Vagina (tissue), 2 donors: Measurements from ENCODE around the gene HAAO.

ENCODE experiments used
- POLR2A ChIP-seq, 2 donors: fragments of 450-650 bp; IDR thresholded peaks; one replicate each; pipeline ENCODE4 v1.6.1; 2017; ENCODE audit warnings: antibody characterized with exemption in 2 of 2, mild to moderate bottlenecking in 2 of 2, moderate library complexity in 2 of 2
- POLR2AphosphoS5 ChIP-seq, 2 donors: sonication (generic); formaldehyde crosslinking; IDR thresholded peaks; one replicate each; pipeline ENCODE4 v1.9.0; 2017; ENCODE audit warnings: antibody characterized with exemption in 2 of 2, mild to moderate bottlenecking in 2 of 2, low read depth in 1 of 2; ENCODE audit not compliant: insufficient read depth in 1 of 2
- TF ChIP-seq, protein P1 (sequence below), 3 experiments: fragments of 450-650 bp in 2 of 3; fragments of 200-600 bp in 1 of 3; sonication (generic) in 1 of 3; IDR thresholded peaks; one replicate each; pipeline ENCODE4 v1.5.1; 2017 to 2019; ENCODE audit warnings: antibody characterized with exemption in 3 of 3, mild to moderate bottlenecking in 2 of 3, moderate library complexity in 2 of 3

DNA sequence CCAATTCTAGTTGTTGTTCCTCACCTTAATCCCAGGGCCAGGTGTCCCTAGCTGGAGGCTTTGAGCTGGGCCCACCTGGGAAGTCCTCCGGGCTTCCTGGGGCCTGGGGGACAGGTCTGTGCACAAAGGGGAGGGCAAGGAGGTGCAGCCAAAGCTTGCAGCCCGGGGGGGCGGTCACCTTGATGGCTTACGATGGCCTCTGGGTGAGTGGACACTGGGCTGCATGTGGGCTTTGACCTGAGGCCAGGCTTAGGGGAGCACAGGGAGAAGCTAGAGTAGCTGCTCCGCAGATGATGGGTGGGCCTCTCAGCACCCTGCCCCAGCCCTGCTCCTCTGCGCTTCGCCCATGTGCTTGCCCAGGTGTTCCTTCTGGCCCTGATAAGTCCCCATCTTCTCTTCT, 41.8 kb upstream of the HAAO start:
- TF ChIP-seq POLR2A (IDR thresholded peaks at IDR 0.05) = no peak
- TF ChIP-seq, protein P1, sequence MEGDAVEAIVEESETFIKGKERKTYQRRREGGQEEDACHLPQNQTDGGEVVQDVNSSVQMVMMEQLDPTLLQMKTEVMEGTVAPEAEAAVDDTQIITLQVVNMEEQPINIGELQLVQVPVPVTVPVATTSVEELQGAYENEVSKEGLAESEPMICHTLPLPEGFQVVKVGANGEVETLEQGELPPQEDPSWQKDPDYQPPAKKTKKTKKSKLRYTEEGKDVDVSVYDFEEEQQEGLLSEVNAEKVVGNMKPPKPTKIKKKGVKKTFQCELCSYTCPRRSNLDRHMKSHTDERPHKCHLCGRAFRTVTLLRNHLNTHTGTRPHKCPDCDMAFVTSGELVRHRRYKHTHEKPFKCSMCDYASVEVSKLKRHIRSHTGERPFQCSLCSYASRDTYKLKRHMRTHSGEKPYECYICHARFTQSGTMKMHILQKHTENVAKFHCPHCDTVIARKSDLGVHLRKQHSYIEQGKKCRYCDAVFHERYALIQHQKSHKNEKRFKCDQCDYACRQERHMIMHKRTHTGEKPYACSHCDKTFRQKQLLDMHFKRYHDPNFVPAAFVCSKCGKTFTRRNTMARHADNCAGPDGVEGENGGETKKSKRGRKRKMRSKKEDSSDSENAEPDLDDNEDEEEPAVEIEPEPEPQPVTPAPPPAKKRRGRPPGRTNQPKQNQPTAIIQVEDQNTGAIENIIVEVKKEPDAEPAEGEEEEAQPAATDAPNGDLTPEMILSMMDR (IDR thresholded peaks at IDR 0.05) = no peak
- TF ChIP-seq POLR2AphosphoS5 (IDR thresholded peaks at IDR 0.05; ENCODE audit: insufficient read depth in 1 of 2, low read depth in 1 of 2) = no peak
